Inflammatory macrophage (primary cell): ENCODE measurements around the gene NANOGP8.
"Not testable (repeated sequence)": the region's sequence is repeated elsewhere in the genome, so short reads cannot be mapped to it uniquely, and the experiment has no call there.

ENCODE experiments used
- DNase-seq, 2 donors: peaks; one replicate each; pipeline ENCODE4 v3.0.0-alpha.2; 2020 to 2022

The NANOGP8 gene

GRCh38 chr15:35092846-35093245, 7.8 kb upstream of the NANOGP8 start:
- DNase-seq, result no peak

GRCh38 chr15:35092311-35092710, 7.2 kb upstream of the NANOGP8 start:
- DNase-seq, result no peak

GRCh38 chr15:35090104-35090807, 5.2 kb upstream of the NANOGP8 start:
- no peak for DNase-seq

- DNase-seq, result no peak
Measured at GRCh38 chr15:35089551-35089950, 4.5 kb upstream of the NANOGP8 start.

- no peak for DNase-seq
Measured at GRCh38 chr15:35088329-35088728, 3.2 kb upstream of the NANOGP8 start.

GRCh38 chr15:35087759-35088158, 2.7 kb upstream of the NANOGP8 start:
- no peak for DNase-seq

- not testable (repeated sequence) for DNase-seq
Measured at GRCh38 chr15:35082371-35083348, 2.4 kb downstream of the NANOGP8 start.

- DNase-seq, result not testable (repeated sequence)
Measured at GRCh38 chr15:35081626-35082365, 3.3 kb downstream of the NANOGP8 start.

- DNase-seq, result no peak
Measured at GRCh38 chr15:35080226-35080625, 4.9 kb downstream of the NANOGP8 start.

GRCh38 chr15:35078221-35078915, 6.7 kb downstream of the NANOGP8 start:
- peak; percentile 40 to 51 for DNase-seq

- DNase-seq, result peak; percentile 7 to 33
Measured at GRCh38 chr15:35071106-35071505, 14.0 kb downstream of the NANOGP8 start.

- DNase-seq, result no peak
Measured at GRCh38 chr15:35068846-35069475, 16.1 kb downstream of the NANOGP8 start.

GRCh38 chr15:35067496-35068347, 17.4 kb downstream of the NANOGP8 start:
- DNase-seq, result peak in 1 of 2 donors; percentile 2

GRCh38 chr15:35066094-35066493, 19.0 kb downstream of the NANOGP8 start:
- no peak for DNase-seq

GRCh38 chr15:35064576-35065190, 20.4 kb downstream of the NANOGP8 start:
- no peak for DNase-seq

GRCh38 chr15:35062738-35063099, 22.4 kb downstream of the NANOGP8 start:
- DNase-seq, result no peak

- no peak for DNase-seq
Measured at GRCh38 chr15:35061825-35062737, 23.0 kb downstream of the NANOGP8 start.

GRCh38 chr15:35061161-35061824, 23.8 kb downstream of the NANOGP8 start:
- no peak for DNase-seq

GRCh38 chr15:35060591-35060990, 24.5 kb downstream of the NANOGP8 start:
- DNase-seq, result no peak
